Measurements from ENCODE around the gene CYTH2. TPM values are rescaled to one million over a fixed set of nuclear protein-coding genes. Genes with fewer than 3 reads are reported as not detected.

CYTH2 gene
- polyA plus RNA-seq, 1 of the 3 experiments (the other 2 are of a cell fraction), result 69.5 TPM

DNA sequence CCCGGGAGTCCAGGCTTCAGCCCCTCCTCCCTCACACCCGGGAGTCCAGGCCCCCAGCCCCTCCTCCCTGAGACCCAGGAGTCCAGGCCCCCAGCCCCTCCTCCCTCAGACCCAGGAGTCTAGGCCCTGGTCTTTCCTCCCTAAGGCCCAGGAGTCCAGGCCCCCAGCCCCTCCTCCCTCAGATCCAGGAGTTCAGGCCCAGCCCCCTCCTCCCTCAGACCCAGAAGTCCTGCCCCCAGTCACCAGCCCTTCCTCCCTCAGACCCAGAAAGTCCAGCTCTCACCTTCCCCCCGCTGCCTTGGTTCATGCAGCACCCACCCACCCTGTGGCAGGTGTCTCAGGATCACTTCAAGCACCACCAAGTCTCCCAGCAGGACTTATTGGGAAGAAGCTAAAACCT lies 14.1 kb downstream of the CYTH2 start:
- Histone ChIP-seq H3K4me2 (no peak overlapping the region), H2AFZ (ENCODE audit: low read depth) (no peak overlapping the region), H3K4me3 (ENCODE audit: low read depth in 2 of 2, low read length in 1 of 2) (no peak overlapping the region), H3K4me1 (ENCODE audit: control insufficient read depth in 1 of 2, insufficient read depth in 2 of 2, low read depth in 1 of 2, low read length in 1 of 2) (peaks cover 7 to 22% of the 10 kb centered on the region in 2 experiments; a peak in 3 of 4 replicates), H3K9me3 (no peaks in the 10 kb centered on the region), H3K9me2 (no peaks in the 10 kb centered on the region), H3F3A (replicated peaks; ENCODE audit: insufficient read depth) (peaks cover 39% of the 10 kb centered on the region), H3K27me3 (ENCODE audit: insufficient read depth) (no peaks in the 10 kb centered on the region), H3K36me3 (replicated peaks in 1 of 2; ENCODE audit: control insufficient read depth in 1 of 2, insufficient read depth in 2 of 2, low read length in 1 of 2) (peaks cover 7 to 16% of the 10 kb centered on the region in 2 experiments), H3K27ac (ENCODE audit: low read depth in 2 of 2, low read length in 1 of 2) (no peak overlapping the region), H3K79me2 (ENCODE audit: insufficient read depth) (no peaks in the 10 kb centered on the region), H4K20me1 (ENCODE audit: insufficient read depth) (peaks cover 9% of the 10 kb centered on the region), H3K9ac (no peak overlapping the region)
- TF ChIP-seq TAF1 (IDR thresholded peaks at IDR 0.05; ENCODE audit: borderline replicate concordance, low read depth, low read length) (no peak), RFX5 (IDR thresholded peaks at IDR 0.05; ENCODE audit: low read length) (no peak), SMC3 (IDR thresholded peaks at IDR 0.05; ENCODE audit: low read depth, low read length) (no peak)
- TF ChIP-seq, protein P1, sequence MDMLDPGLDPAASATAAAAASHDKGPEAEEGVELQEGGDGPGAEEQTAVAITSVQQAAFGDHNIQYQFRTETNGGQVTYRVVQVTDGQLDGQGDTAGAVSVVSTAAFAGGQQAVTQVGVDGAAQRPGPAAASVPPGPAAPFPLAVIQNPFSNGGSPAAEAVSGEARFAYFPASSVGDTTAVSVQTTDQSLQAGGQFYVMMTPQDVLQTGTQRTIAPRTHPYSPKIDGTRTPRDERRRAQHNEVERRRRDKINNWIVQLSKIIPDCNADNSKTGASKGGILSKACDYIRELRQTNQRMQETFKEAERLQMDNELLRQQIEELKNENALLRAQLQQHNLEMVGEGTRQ (IDR thresholded peaks at IDR 0.05; ENCODE audit: borderline replicate concordance, low read depth, low read length), result no peak
- no peak for DNase-seq
- 72% methylated on average over 3 of the region's 3 CpGs for WGBS (ENCODE audit: low lambda C conversion rate)
- ChIA-PET CTCF (interaction anchor here (0.6 kb wide), 1 partner anchor 101 kb away, joined by 3 read pairs; no protein-coding TSS in a partner anchor), POLR2A (no interaction called here)

GRCh38 chr19:48484247-48484893 lies 15.2 kb downstream of the CYTH2 start:
- 66% methylated on average over 15 of the region's 16 CpGs for WGBS (ENCODE audit: low lambda C conversion rate)
- no peak for DNase-seq
- H3K4me1 ChIP-seq (ENCODE audit: control insufficient read depth in 1 of 2, insufficient read depth in 2 of 2, low read depth in 1 of 2, low read length in 1 of 2), result peaks cover 7 to 29% of the 10 kb centered on the region in 2 experiments; a peak in 3 of 4 replicates
- H3K27me3 ChIP-seq (ENCODE audit: insufficient read depth), result no peaks in the 10 kb centered on the region
- no peaks in the 10 kb centered on the region for H3K79me2 ChIP-seq (ENCODE audit: insufficient read depth)
- no peak overlapping the region for H2AFZ ChIP-seq (ENCODE audit: low read depth)
- CTCF ChIA-PET, result interaction anchor here (0.6 kb wide), 1 partner anchor 100 kb away, joined by 3 read pairs; no protein-coding TSS in a partner anchor
- H3F3A ChIP-seq (replicated peaks; ENCODE audit: insufficient read depth), result peaks cover 40% of the 10 kb centered on the region
- no peak overlapping the region for H3K4me3 ChIP-seq (ENCODE audit: low read depth in 2 of 2, low read length in 1 of 2)
- no peak overlapping the region for H3K27ac ChIP-seq (ENCODE audit: low read depth in 2 of 2, low read length in 1 of 2)
- H4K20me1 ChIP-seq (ENCODE audit: insufficient read depth), result peaks cover 9% of the 10 kb centered on the region
- TF ChIP-seq FOXJ3 (CRISPR knock-in tag; IDR thresholded peaks at IDR 0.05), result no peak
- TF ChIP-seq POLR2AphosphoS5 (IDR thresholded peaks at IDR 0.05; ENCODE audit: low read depth, low read length), result no peak
- TF ChIP-seq MEF2A (IDR thresholded peaks at IDR 0.05; ENCODE audit: borderline replicate concordance, low read depth), result no peak
- TF ChIP-seq JUND (IDR thresholded peaks at IDR 0.05), result no peak
- TF ChIP-seq, protein P1 (IDR thresholded peaks at IDR 0.05; ENCODE audit: borderline replicate concordance, low read depth, low read length), result no peak
- TF ChIP-seq GABPA (IDR thresholded peaks at IDR 0.05; ENCODE audit: low read depth), result no peak
- TF ChIP-seq, protein P2, sequence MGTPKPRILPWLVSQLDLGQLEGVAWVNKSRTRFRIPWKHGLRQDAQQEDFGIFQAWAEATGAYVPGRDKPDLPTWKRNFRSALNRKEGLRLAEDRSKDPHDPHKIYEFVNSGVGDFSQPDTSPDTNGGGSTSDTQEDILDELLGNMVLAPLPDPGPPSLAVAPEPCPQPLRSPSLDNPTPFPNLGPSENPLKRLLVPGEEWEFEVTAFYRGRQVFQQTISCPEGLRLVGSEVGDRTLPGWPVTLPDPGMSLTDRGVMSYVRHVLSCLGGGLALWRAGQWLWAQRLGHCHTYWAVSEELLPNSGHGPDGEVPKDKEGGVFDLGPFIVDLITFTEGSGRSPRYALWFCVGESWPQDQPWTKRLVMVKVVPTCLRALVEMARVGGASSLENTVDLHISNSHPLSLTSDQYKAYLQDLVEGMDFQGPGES (IDR thresholded peaks at IDR 0.05; ENCODE audit: low read depth, low read length), result no peak
- no peak for TF ChIP-seq MXI1 (IDR thresholded peaks at IDR 0.05; ENCODE audit: low read depth, low read length)
- no peak for TF ChIP-seq TCF12 (IDR thresholded peaks at IDR 0.05)
- no peak for TF ChIP-seq TAF1 (IDR thresholded peaks at IDR 0.05; ENCODE audit: borderline replicate concordance, low read depth, low read length)
- no peak for TF ChIP-seq CHD2 (IDR thresholded peaks at IDR 0.05; ENCODE audit: low read length, partially characterized antibody)
- no peak for TF ChIP-seq YY1 (IDR thresholded peaks at IDR 0.05; ENCODE audit: low read depth)
- no peak for TF ChIP-seq EP300 (IDR thresholded peaks at IDR 0.05; ENCODE audit: borderline replicate concordance in 1 of 2, low read depth in 1 of 2, low read length in 1 of 2)
- no peak for TF ChIP-seq USF1 (IDR thresholded peaks at IDR 0.05; ENCODE audit: borderline replicate concordance, low read depth)
- no peak for TF ChIP-seq MAX (IDR thresholded peaks at IDR 0.05; ENCODE audit: low read depth)
- TF ChIP-seq FOXM1 (IDR thresholded peaks at IDR 0.05; ENCODE audit: low read depth), result no peak
- POLR2A ChIA-PET, result no interaction called here
- H3K9me2 ChIP-seq, result no peaks in the 10 kb centered on the region
- no peaks in the 10 kb centered on the region for H3K9me3 ChIP-seq
- no peak overlapping the region for H3K9ac ChIP-seq
- no peak overlapping the region for H3K4me2 ChIP-seq
- H3K36me3 ChIP-seq (replicated peaks in 1 of 2; ENCODE audit: control insufficient read depth in 1 of 2, insufficient read depth in 2 of 2, low read length in 1 of 2), result peaks cover under 1 to 9% of the 10 kb centered on the region in 2 experiments

Measured in SK-N-SH (cell line).